Fibroblast of skin of back (primary cell): ENCODE measurements around the gene LIN28B.

Experiments used
- DNase-seq: peaks from one replicate; pipeline ENCODE4 v3.0.0-alpha.2; 2013

Gene LIN28B

GRCh38 chr6:105014954-105015353, 58.0 kb downstream of the LIN28B start:
- peak; percentile 6 for DNase-seq

GRCh38 chr6:105015482-105015881, 58.6 kb downstream of the LIN28B start:
- DNase-seq: peak; percentile 79

GRCh38 chr6:105019285-105019684, 62.4 kb downstream of the LIN28B start:
- DNase-seq: no peak

GRCh38 chr6:105021399-105021798, 64.5 kb downstream of the LIN28B start:
- DNase-seq: no peak

- DNase-seq: no peak
These were observed 65.5 kb downstream of the LIN28B start for GRCh38 chr6:105022416-105022815.

GRCh38 chr6:105024803-105025202, 67.9 kb downstream of the LIN28B start:
- no peak for DNase-seq

- no peak for DNase-seq
These were observed 72.0 kb downstream of the LIN28B start for GRCh38 chr6:105028898-105029297.

GRCh38 chr6:105029581-105029980, 72.7 kb downstream of the LIN28B start:
- DNase-seq: no peak

- no peak for DNase-seq
These were observed 77.6 kb downstream of the LIN28B start for GRCh38 chr6:105034470-105034869.

- DNase-seq: no peak
These were observed 78.4 kb downstream of the LIN28B start for GRCh38 chr6:105035299-105035698.

- no peak for DNase-seq
These were observed 79.4 kb downstream of the LIN28B start for GRCh38 chr6:105036351-105036750.

GRCh38 chr6:105038259-105038658, 81.4 kb downstream of the LIN28B start:
- DNase-seq: no peak

GRCh38 chr6:105041880-105042279, 85.0 kb downstream of the LIN28B start:
- peak; percentile 7 for DNase-seq

- DNase-seq: no peak
These were observed 85.7 kb downstream of the LIN28B start for GRCh38 chr6:105042648-105043047.

GRCh38 chr6:105043979-105044378, 87.1 kb downstream of the LIN28B start:
- DNase-seq: no peak

- DNase-seq: peak; percentile 76
These were observed 88.6 kb downstream of the LIN28B start for GRCh38 chr6:105045526-105045925.

GRCh38 chr6:105051941-105052471, 95.1 kb downstream of the LIN28B start:
- DNase-seq: peak; percentile 58

GRCh38 chr6:105056646-105057045, 99.7 kb downstream of the LIN28B start:
- no peak for DNase-seq

- no peak for DNase-seq
These were observed 100.3 kb downstream of the LIN28B start for GRCh38 chr6:105057160-105057559.

- no peak for DNase-seq
These were observed 101.4 kb downstream of the LIN28B start for GRCh38 chr6:105058316-105058715.

GRCh38 chr6:105058846-105059245, 101.9 kb downstream of the LIN28B start:
- DNase-seq: no peak

- DNase-seq: no peak
These were observed 109.3 kb downstream of the LIN28B start for GRCh38 chr6:105066233-105066632.

GRCh38 chr6:105066836-105067235, 109.9 kb downstream of the LIN28B start:
- DNase-seq: no peak

GRCh38 chr6:105067329-105067728, 110.4 kb downstream of the LIN28B start:
- DNase-seq: no peak

GRCh38 chr6:105068407-105068806, 111.5 kb downstream of the LIN28B start:
- DNase-seq: no peak
